Psoas muscle (tissue), 8 donors: ENCODE measurements around the gene TUBB1. TPM values are rescaled to one million over a fixed set of nuclear protein-coding genes. Genes with fewer than 3 reads are reported as not detected.

Source experiments
- ATAC-seq, 4 donors: fragments of 200-7000 bp; cut with Tn5 transposase; one replicate each; pipeline ENCODE4 v1.9.1; 2020; ENCODE audit warnings: moderate library complexity in 3 of 4, mild to moderate bottlenecking in 2 of 4
- DNase-seq, 2 donors: peaks; one replicate each; pipeline ENCODE4 v3.0.0-alpha.2; 2020
- H3K27ac ChIP-seq: fragments of 200-600 bp; one replicate; pipeline ENCODE4 v1.8.0; 2022
- H3K27me3 ChIP-seq, 3 donors: fragments of 200-600 bp in 1 of 3; one replicate each; pipeline versions ENCODE4 v1.6.1 to v1.8.0; 2013 to 2022; ENCODE audit warnings: low read length in 2 of 3, mild to moderate bottlenecking in 2 of 3, moderate library complexity in 1 of 3; ENCODE audit not compliant: insufficient read depth in 3 of 3
- H3K36me3 ChIP-seq, 2 donors: fragments of 200-600 bp in 1 of 2; one replicate each; pipeline versions ENCODE4 v1.6.1 to v1.8.0; 2013 to 2022; ENCODE audit warnings: low read depth in 1 of 2, mild to moderate bottlenecking in 1 of 2, moderate library complexity in 1 of 2; ENCODE audit not compliant: insufficient read depth in 1 of 2
- H3K4me1 ChIP-seq: fragments of 200-600 bp; one replicate; pipeline ENCODE4 v1.8.0; 2022
- H3K4me3 ChIP-seq: fragments of 200-600 bp; one replicate; pipeline ENCODE4 v1.8.0; 2022; ENCODE audit warnings: mild to moderate bottlenecking
- H3K9me3 ChIP-seq: fragments of 200-600 bp; one replicate; pipeline ENCODE4 v1.8.0; 2022
- WGBS, 3 donors: extraction: QIAGEN DNeasy Blood & Tissue Kit; methylation state at CpG; one replicate each; pipeline versions ENCODE4 v1.1.6 to v1.1.7; 2013; 5-methylcytosine and 5-hydroxymethylcytosine counted together
- intact Hi-C, 2 donors: fragments of 100-400 bp; cut with DNase I; formaldehyde crosslinking; loops; one replicate each; pipeline versions ENCODE4 v1.11.0 to v1.14.2; 2022
- polyA plus RNA-seq, 3 donors: library from polyadenylated mRNA; stranded (reverse); fragments of 200-250 nt; gene quantifications; one replicate each; pipeline ENCODE4 v1.2.3, GENCODE V29; 2013
- total RNA-seq, 4 donors: library from RNA; stranded (reverse); fragmentation: NEBNext Ultra II Directional in 2 of 4; extraction: Animal tissue kit (Norgen Biotek cat#: 25700) in 2 of 4; gene quantifications; one replicate each; pipeline versions ENCODE4 v1.2.1 to v1.2.4, GENCODE V29; 2021 to 2023
- TF ChIP-seq, protein P1 (sequence below): fragments of 200-600 bp; IDR thresholded peaks from one replicate; pipeline ENCODE4 v1.8.0; 2022; ENCODE audit warnings: antibody characterized with exemption
- donor health status: healthy with polysubstance abuse.
- donor health status: DM: no; HTN: no; CAD: no; lungs with moderate emphysema.
- donor health status: Bipolar disorder and iron deficiency.
- donor health status: healthy.
- donor health status: DM: yes; HTN: yes; CAD: no.
- donor health status: DM: no; HTN: no; CAD: no.
- donor health status: DM: no; HTN: no; CAD: no.
- donor health status: DM: yes; HTN: yes; CAD: no.

Gene TUBB1
- total and polyA plus RNA-seq, 7 donors = 0.03 to 0.32 (median 0.12) TPM; not detected in 1

DNA sequence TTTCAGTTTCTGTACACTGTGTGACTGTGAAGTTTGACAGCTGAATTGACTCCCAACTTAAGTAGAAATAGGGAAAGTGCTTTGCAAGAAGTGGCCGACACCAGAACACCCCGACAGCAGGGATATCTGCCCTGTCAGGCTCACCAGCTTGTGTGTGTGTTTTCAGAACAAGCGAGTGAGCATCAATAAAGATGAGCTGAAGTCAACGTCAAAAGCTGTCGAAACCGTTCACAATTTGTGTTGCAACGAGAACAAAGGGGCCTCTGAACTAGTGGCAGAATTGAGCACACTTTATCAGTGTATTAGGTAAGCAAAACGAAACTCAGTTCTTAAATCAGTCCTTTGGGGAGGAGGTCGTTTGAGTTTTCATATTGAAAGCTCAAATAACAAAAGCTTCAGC lies 27.5 kb upstream of the TUBB1 start:
- peaks cover 8% of the 10 kb centered on the region for H3K4me1 ChIP-seq
- no peak for ATAC-seq
- intact Hi-C loops = no loop called here
- no peak for DNase-seq
- H3K27me3 ChIP-seq = no peaks in the 10 kb centered on the region
- no peaks in the 10 kb centered on the region for H3K9me3 ChIP-seq
- H3K4me3 ChIP-seq = no peak overlapping the region
- H3K36me3 ChIP-seq = peaks cover 11 to 100% of the 10 kb centered on the region in 2 donors
- TF ChIP-seq, protein P1, sequence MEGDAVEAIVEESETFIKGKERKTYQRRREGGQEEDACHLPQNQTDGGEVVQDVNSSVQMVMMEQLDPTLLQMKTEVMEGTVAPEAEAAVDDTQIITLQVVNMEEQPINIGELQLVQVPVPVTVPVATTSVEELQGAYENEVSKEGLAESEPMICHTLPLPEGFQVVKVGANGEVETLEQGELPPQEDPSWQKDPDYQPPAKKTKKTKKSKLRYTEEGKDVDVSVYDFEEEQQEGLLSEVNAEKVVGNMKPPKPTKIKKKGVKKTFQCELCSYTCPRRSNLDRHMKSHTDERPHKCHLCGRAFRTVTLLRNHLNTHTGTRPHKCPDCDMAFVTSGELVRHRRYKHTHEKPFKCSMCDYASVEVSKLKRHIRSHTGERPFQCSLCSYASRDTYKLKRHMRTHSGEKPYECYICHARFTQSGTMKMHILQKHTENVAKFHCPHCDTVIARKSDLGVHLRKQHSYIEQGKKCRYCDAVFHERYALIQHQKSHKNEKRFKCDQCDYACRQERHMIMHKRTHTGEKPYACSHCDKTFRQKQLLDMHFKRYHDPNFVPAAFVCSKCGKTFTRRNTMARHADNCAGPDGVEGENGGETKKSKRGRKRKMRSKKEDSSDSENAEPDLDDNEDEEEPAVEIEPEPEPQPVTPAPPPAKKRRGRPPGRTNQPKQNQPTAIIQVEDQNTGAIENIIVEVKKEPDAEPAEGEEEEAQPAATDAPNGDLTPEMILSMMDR = no peak
- WGBS, 3 donors = 75 to 86% (median 76%) methylated on average over 9 of the region's 9 CpGs
- H3K27ac ChIP-seq = peak overlapping the region; percentile 33

DNA sequence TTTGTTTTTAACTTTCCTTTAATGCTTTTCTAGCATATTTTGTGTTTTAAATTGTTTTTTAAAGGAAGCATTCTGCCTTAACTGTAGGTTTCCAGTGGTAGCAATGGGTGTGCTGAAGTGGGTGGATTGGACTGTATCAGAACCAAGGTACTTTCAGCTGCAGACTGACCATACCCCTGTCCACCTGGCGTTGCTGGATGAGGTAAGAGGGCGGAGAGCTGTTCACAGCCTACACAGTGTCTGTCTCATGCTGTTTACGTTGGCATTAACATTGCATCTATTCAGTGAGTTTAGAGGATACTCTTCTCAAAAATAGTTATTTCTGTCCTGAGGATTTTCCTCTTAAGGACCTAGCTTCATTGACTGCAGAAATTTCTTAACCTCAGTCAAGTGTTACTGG lies 26.3 kb upstream of the TUBB1 start:
- H3K27me3 ChIP-seq = no peaks in the 10 kb centered on the region
- peaks cover 8% of the 10 kb centered on the region for H3K4me1 ChIP-seq
- DNase-seq (peak in 1 of 2 donors; percentile 8), ATAC-seq (peak in 1 of 4 donors; percentile 26)
- intact Hi-C loops = no loop called here
- WGBS, 3 donors = 78 to 88% (median 86%) methylated on average over 3 of the region's 3 CpGs
- H3K27ac ChIP-seq = peak overlapping the region; percentile 33
- H3K4me3 ChIP-seq = no peak overlapping the region
- H3K9me3 ChIP-seq = no peaks in the 10 kb centered on the region
- TF ChIP-seq, protein P1 = no peak
- peaks cover 7 to 100% of the 10 kb centered on the region in 2 donors for H3K36me3 ChIP-seq

DNA sequence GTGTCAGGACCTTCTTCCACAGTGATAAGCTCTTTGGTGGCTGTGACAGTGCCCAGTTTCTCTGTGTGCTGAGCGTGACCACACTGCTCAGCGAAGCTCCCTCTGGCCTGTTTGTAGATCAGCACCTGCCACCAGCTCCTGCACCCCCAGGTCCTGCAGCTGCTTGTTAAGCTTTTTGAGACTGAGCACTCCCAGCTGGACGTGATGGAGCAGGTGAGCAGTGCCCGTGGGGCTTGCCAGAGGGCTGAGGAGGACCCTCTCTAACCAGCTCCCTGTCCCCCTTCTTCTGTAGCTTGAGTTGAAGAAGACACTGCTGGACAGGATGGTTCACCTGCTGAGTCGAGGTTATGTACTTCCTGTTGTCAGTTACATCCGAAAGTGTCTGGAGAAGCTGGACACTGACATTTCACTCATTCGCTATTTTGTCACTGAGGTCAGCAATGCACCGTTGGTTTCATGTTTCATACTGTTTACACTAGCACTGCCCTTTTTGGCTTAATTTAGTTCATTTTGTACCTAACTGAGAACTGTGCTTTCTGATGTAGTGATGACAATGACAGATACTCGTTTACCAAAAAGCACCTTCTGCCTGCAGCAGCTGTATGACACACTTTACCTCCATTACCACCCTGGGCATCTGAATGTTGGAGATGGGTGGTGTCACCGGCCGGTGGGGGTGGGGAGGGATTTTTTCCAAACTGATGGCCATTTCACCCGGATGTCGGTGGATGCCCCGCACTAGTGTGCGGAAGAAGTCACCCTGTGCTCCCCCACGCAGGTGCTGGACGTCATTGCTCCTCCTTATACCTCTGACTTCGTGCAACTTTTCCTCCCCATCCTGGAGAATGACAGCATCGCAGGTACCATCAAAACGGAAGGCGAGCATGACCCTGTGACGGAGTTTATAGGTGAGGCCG lies 25.6 kb upstream of the TUBB1 start:
- WGBS, 3 donors = 72 to 82% (median 74%) methylated on average over 23 of the region's 23 CpGs
- no peaks in the 10 kb centered on the region for H3K27me3 ChIP-seq
- intact Hi-C loops = no loop called here
- peak overlapping the region; percentile 16 for H3K27ac ChIP-seq
- H3K9me3 ChIP-seq = no peaks in the 10 kb centered on the region
- H3K4me3 ChIP-seq = no peak overlapping the region
- DNase-seq (peak in 1 of 2 donors; percentile 30), ATAC-seq (peak in 2 of 4 donors; percentile 13 to 27)
- peaks cover 7 to 100% of the 10 kb centered on the region in 2 donors for H3K36me3 ChIP-seq
- peaks cover 8% of the 10 kb centered on the region for H3K4me1 ChIP-seq
- TF ChIP-seq, protein P1 = no peak

DNA sequence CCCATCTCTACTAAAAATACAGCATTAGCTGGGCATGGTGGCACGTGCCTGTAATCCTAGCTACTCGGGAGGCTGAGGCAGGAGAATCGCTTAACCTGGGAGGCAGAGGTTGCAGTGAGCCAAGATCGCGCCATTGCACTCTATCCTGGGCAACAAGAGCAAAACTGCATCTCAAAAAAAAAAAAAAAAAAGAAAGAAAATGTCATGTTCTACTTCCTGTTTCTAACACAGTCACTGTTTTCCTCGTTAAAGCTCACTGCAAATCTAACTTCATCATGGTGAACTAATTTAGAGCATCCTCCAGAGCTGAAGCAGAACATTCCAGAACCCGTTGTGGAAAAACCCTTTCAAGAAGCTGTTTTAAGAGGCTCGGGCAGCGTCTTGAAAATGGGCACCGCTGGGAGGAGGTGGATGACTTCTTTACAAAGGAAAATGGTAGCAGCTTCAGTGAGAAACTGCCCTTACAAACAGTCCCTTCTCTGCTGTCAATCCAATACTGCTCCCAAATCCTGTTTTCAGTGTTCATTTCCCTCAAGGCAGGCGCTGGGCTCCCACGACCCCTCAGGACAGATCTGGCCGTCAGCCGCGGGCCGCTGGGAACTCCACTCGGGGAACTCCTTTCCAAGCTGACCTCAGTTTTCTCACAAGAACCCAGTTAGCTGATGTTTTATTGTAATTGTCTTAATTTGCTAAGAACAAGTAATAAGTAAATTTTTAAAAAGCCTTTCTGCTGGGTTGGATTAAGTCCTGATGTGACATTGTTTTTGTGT lies 24.7 kb upstream of the TUBB1 start:
- H3K4me3 ChIP-seq = no peak overlapping the region
- H3K27ac ChIP-seq = no peak overlapping the region
- TF ChIP-seq, protein P1 = no peak
- intact Hi-C loops = no loop called here
- peak in 1 of 2 donors; percentile 34 for DNase-seq
- no peak for ATAC-seq
- peaks cover 8% of the 10 kb centered on the region for H3K4me1 ChIP-seq
- H3K9me3 ChIP-seq = no peaks in the 10 kb centered on the region
- H3K36me3 ChIP-seq = peaks cover 7 to 100% of the 10 kb centered on the region in 2 donors
- 69 to 79% (median 70%) methylated on average over 17 of the region's 17 CpGs for WGBS, 3 donors
- no peaks in the 10 kb centered on the region for H3K27me3 ChIP-seq
